Psoas muscle (tissue), 8 donors: Measurements from ENCODE around the gene RNF150. TPM values are rescaled to one million over a fixed set of nuclear protein-coding genes. Genes with fewer than 3 reads are reported as not detected.

ENCODE experiments used
- ATAC-seq, 4 donors: fragments of 200-7000 bp; cut with Tn5 transposase; one replicate each; pipeline ENCODE4 v1.9.1; 2020; ENCODE audit warnings: moderate library complexity in 3 of 4, mild to moderate bottlenecking in 2 of 4
- DNase-seq, 2 donors: peaks; one replicate each; pipeline ENCODE4 v3.0.0-alpha.2; 2020
- H3K27ac ChIP-seq: fragments of 200-600 bp; one replicate; pipeline ENCODE4 v1.8.0; 2022
- H3K27me3 ChIP-seq, 3 donors: fragments of 200-600 bp in 1 of 3; one replicate each; pipeline versions ENCODE4 v1.6.1 to v1.8.0; 2013 to 2022; ENCODE audit warnings: low read length in 2 of 3, mild to moderate bottlenecking in 2 of 3, moderate library complexity in 1 of 3; ENCODE audit not compliant: insufficient read depth in 3 of 3
- H3K36me3 ChIP-seq, 2 donors: fragments of 200-600 bp in 1 of 2; one replicate each; pipeline versions ENCODE4 v1.6.1 to v1.8.0; 2013 to 2022; ENCODE audit warnings: low read depth in 1 of 2, mild to moderate bottlenecking in 1 of 2, moderate library complexity in 1 of 2; ENCODE audit not compliant: insufficient read depth in 1 of 2
- H3K4me1 ChIP-seq: fragments of 200-600 bp; one replicate; pipeline ENCODE4 v1.8.0; 2022
- H3K4me3 ChIP-seq: fragments of 200-600 bp; one replicate; pipeline ENCODE4 v1.8.0; 2022; ENCODE audit warnings: mild to moderate bottlenecking
- H3K9me3 ChIP-seq: fragments of 200-600 bp; one replicate; pipeline ENCODE4 v1.8.0; 2022
- CTCF ChIP-seq: fragments of 200-600 bp; IDR thresholded peaks from one replicate; pipeline ENCODE4 v1.8.0; 2022; ENCODE audit warnings: antibody characterized with exemption
- WGBS, 3 donors: extraction: QIAGEN DNeasy Blood & Tissue Kit; methylation state at CpG; one replicate each; pipeline versions ENCODE4 v1.1.6 to v1.1.7; 2013; 5-methylcytosine and 5-hydroxymethylcytosine counted together
- intact Hi-C, 2 donors: fragments of 100-400 bp; cut with DNase I; formaldehyde crosslinking; loops; one replicate each; pipeline versions ENCODE4 v1.11.0 to v1.14.2; 2022
- polyA plus RNA-seq, 3 donors: library from polyadenylated mRNA; stranded (reverse); fragments of 200-250 nt; gene quantifications; one replicate each; pipeline ENCODE4 v1.2.3, GENCODE V29; 2013
- total RNA-seq, 4 donors: library from RNA; stranded (reverse); fragmentation: NEBNext Ultra II Directional in 2 of 4; extraction: Animal tissue kit (Norgen Biotek cat#: 25700) in 2 of 4; gene quantifications; one replicate each; pipeline versions ENCODE4 v1.2.1 to v1.2.4, GENCODE V29; 2021 to 2023
- donor health status: healthy with polysubstance abuse.
- donor health status: DM: no; HTN: no; CAD: no; lungs with moderate emphysema.
- donor health status: Bipolar disorder and iron deficiency.
- donor health status: healthy.
- donor health status: DM: yes; HTN: yes; CAD: no.
- donor health status: DM: no; HTN: no; CAD: no.
- donor health status: DM: no; HTN: no; CAD: no.
- donor health status: DM: yes; HTN: yes; CAD: no.

RNF150 gene
- total and polyA plus RNA-seq, 7 donors, result 0.78 to 12.6 (median 3.2) TPM

GRCh38 chr4:140935254-140935653, 198.0 kb downstream of the RNF150 start:
- no peaks in the 10 kb centered on the region for H3K27me3 ChIP-seq
- H3K36me3 ChIP-seq, result no peaks in the 10 kb centered on the region
- 3 to 10% (median 8%) methylated on average over 4 of the region's 4 CpGs for WGBS, 3 donors
- H3K9me3 ChIP-seq, result no peaks in the 10 kb centered on the region
- DNase-seq, result peak in 1 of 2 donors; percentile 54
- ATAC-seq, result peak; percentile 80 to 91 (median 84)
- TF ChIP-seq CTCF, result no peak
- peak overlapping the region; percentile 10 for H3K27ac ChIP-seq
- no peak overlapping the region for H3K4me3 ChIP-seq
- intact Hi-C loops, result no loop called here
- H3K4me1 ChIP-seq, result peaks cover 49% of the 10 kb centered on the region

GRCh38 chr4:140932501-140933045, 200.7 kb downstream of the RNF150 start:
- intact Hi-C loops, result no loop called here
- ATAC-seq (no peak), DNase-seq (no peak)
- Histone ChIP-seq H3K9me3 (no peaks in the 10 kb centered on the region), H3K4me1 (peaks cover 33% of the 10 kb centered on the region), H3K36me3 (no peaks in the 10 kb centered on the region), H3K27me3 (no peaks in the 10 kb centered on the region), H3K4me3 (no peak overlapping the region), H3K27ac (no peak overlapping the region)
- WGBS, 3 donors, result 94 to 95% (median 94%) methylated on average over 2 of the region's 2 CpGs
- no peak for TF ChIP-seq CTCF

- ATAC-seq (no peak), DNase-seq (no peak)
- TF ChIP-seq CTCF, result no peak
- H3K36me3 ChIP-seq, result no peaks in the 10 kb centered on the region
- no peaks in the 10 kb centered on the region for H3K9me3 ChIP-seq
- 68 to 73% (median 70%) methylated on average over 2 of the region's 2 CpGs for WGBS, 3 donors
- intact Hi-C loops, result no loop called here
- H3K4me3 ChIP-seq, result no peak overlapping the region
- peaks cover 26% of the 10 kb centered on the region for H3K4me1 ChIP-seq
- H3K27me3 ChIP-seq, result no peaks in the 10 kb centered on the region
- no peak overlapping the region for H3K27ac ChIP-seq
Observed at GRCh38 chr4:140931911-140932310, 201.4 kb downstream of the RNF150 start.

GRCh38 chr4:140930557-140930956, 202.7 kb downstream of the RNF150 start:
- no peak overlapping the region for H3K4me3 ChIP-seq
- ATAC-seq, result peak in 3 of 4 donors; percentile 59 to 91 (median 88)
- no peaks in the 10 kb centered on the region for H3K9me3 ChIP-seq
- H3K27me3 ChIP-seq, result no peaks in the 10 kb centered on the region
- intact Hi-C loops, result no loop called here
- no peaks in the 10 kb centered on the region for H3K36me3 ChIP-seq
- TF ChIP-seq CTCF, result no peak
- WGBS, 3 donors, result 49 to 68% (median 53%) methylated on average over 7 of the region's 7 CpGs
- peaks cover 15% of the 10 kb centered on the region for H3K4me1 ChIP-seq
- no peak for DNase-seq
- H3K27ac ChIP-seq, result no peak overlapping the region

GRCh38 chr4:140930011-140930410, 203.3 kb downstream of the RNF150 start:
- no peak for ATAC-seq
- Histone ChIP-seq H3K9me3 (no peaks in the 10 kb centered on the region), H3K36me3 (no peaks in the 10 kb centered on the region), H3K27ac (no peak overlapping the region), H3K27me3 (no peaks in the 10 kb centered on the region), H3K4me3 (no peak overlapping the region), H3K4me1 (peaks cover 18% of the 10 kb centered on the region)
- 92 to 95% (median 94%) methylated on average over 3 of the region's 3 CpGs for WGBS, 3 donors
- intact Hi-C loops, result no loop called here
- TF ChIP-seq CTCF, result no peak
- no peak for DNase-seq
